HepG2 (cell line): ENCODE data around the gene PAQR7. TPM values are rescaled to one million over a fixed set of nuclear protein-coding genes. Genes with fewer than 3 reads are reported as not detected.
A peak's percentile ranks its signal among the peaks of the same experiment; 100 is the strongest.

Experiments used
- ATAC-seq: fragments of 200-7000 bp; cut with Tn5 transposase; 3 replicates; pipeline ENCODE4 v1.9.1; 2020; ENCODE audit warnings: mild to moderate bottlenecking, moderate library complexity
- BruUV-seq: library from RNA; stranded (reverse); fragments of 400-500 nt; replicated peaks from 2 replicates; lab custom pipeline; 2021; lab: Mats Ljungman, UMichigan
- CTCF ChIA-PET: fragments of 300-600 bp; formaldehyde crosslinking; extraction: SDS; loops from one replicate; lab custom pipeline; 2021; ENCODE audit warnings: low total read pairs, inconsistent platforms, low intra/inter-chr PET ratio; lab: Yijun Ruan, JAX
- POLR2A ChIA-PET: fragments of 350-600 bp; sonication (Branson Sonifier 250); formaldehyde crosslinking; loops from one replicate; lab custom pipeline; 2020; ENCODE audit warnings: antibody characterized with exemption, inconsistent platforms; lab: Yijun Ruan, JAX
- DNase-seq: peaks from one replicate; pipeline ENCODE4 v3.0.0-alpha.2; 2015; ENCODE audit warnings: low spot score
- FAIRE-seq: peaks from 3 replicates; lab custom pipeline; 2011; peaks lifted over from hg19 to GRCh38; lab: Jason Lieb, UNC
- H2AFZ ChIP-seq: one replicate; pipeline ENCODE4 v1.6.1; 2011; ENCODE audit warnings: low read length, inconsistent platforms
- H3K27ac ChIP-seq: fragments of 300-600 bp; 3 replicates; pipeline ENCODE4 v1.8.0; 2011; ENCODE audit warnings: mixed run types, mild to moderate bottlenecking, mixed read lengths, low read length, inconsistent platforms; ENCODE audit not compliant: insufficient read depth; ENCODE audit errors: extremely low read length
- H3K27me3 ChIP-seq, 2 experiments: fragments of 200-600 bp in 1 of 2; 2 replicates in 1 of 2; 3 replicates in 1 of 2; pipeline versions ENCODE4 v1.6.0 to v1.8.0; 2011; ENCODE audit warnings: low read length in 2 of 2, mild to moderate bottlenecking in 2 of 2, moderate library complexity in 2 of 2, inconsistent platforms in 1 of 2; ENCODE audit not compliant: insufficient read depth in 2 of 2, control insufficient read depth in 1 of 2
- H3K36me3 ChIP-seq, 2 experiments: fragments of 200-600 bp in 1 of 2; replicated peaks in 1 of 2; 2 replicates in 1 of 2; 3 replicates in 1 of 2; pipeline versions ENCODE4 v1.5.1 to v1.8.0; 2011; ENCODE audit warnings: low read length in 2 of 2, inconsistent platforms in 1 of 2; ENCODE audit not compliant: insufficient read depth in 2 of 2, control insufficient read depth in 1 of 2
- H3K4me1 ChIP-seq: 2 replicates; pipeline ENCODE4 v1.5.1; 2012; ENCODE audit warnings: low read length, inconsistent platforms; ENCODE audit not compliant: insufficient read depth
- H3K4me2 ChIP-seq: 2 replicates; pipeline ENCODE4 v1.6.0; 2011; ENCODE audit warnings: low read depth, low read length, inconsistent platforms
- H3K4me3 ChIP-seq, 3 experiments: fragments of 200-600 bp in 1 of 3; sonication (generic), shearing (Covaris generic) in 1 of 3; replicated peaks in 1 of 3; 2 replicates each; pipeline ENCODE4 v1.5.1; 2011 to 2016; ENCODE audit warnings: low read length in 3 of 3, inconsistent platforms in 2 of 3, low read depth in 2 of 3, mild to moderate bottlenecking in 2 of 3, control low read depth in 1 of 3, mixed read lengths in 1 of 3; ENCODE audit not compliant: insufficient read depth in 1 of 3
- H3K79me2 ChIP-seq: one replicate; pipeline ENCODE4 v1.6.1; 2011; ENCODE audit warnings: low read length, inconsistent platforms; ENCODE audit not compliant: insufficient read depth
- H3K9ac ChIP-seq: 2 replicates; pipeline ENCODE4 v1.6.0; 2011; ENCODE audit warnings: mild to moderate bottlenecking, low read depth, low read length, inconsistent platforms; ENCODE audit not compliant: insufficient read depth
- H3K9me3 ChIP-seq: 2 replicates; pipeline ENCODE4 v1.5.1; 2012; ENCODE audit warnings: mild to moderate bottlenecking, low read length
- H4K20me1 ChIP-seq: 2 replicates; pipeline ENCODE4 v1.6.0; 2011; ENCODE audit warnings: inconsistent platforms, mild to moderate bottlenecking, low read length, moderate library complexity; ENCODE audit not compliant: insufficient read depth
- ADNP ChIP-seq: sonication (generic); formaldehyde crosslinking; IDR thresholded peaks from 2 replicates; pipeline ENCODE4 v1.4.0; 2020; ENCODE audit warnings: missing genetic modification reagents
- NCOR1 ChIP-seq: fragments of 200-600 bp; sonication (generic); IDR thresholded peaks from 2 replicates; pipeline ENCODE4 v1.7.0; 2017; ENCODE audit warnings: antibody characterized with exemption, low read length, borderline replicate concordance
- SOX13 ChIP-seq, 3 experiments: fragments of 450-650 bp in 1 of 3; sonication (generic) in 1 of 3; formaldehyde crosslinking in 1 of 3; IDR thresholded peaks in 2 of 3; conservative IDR thresholded peaks in 1 of 3; 2 replicates each; pipeline versions ENCODE4 v1.5.0 to v1.6.1; 2016 to 2020; ENCODE audit warnings: antibody characterized with exemption in 1 of 3, mild to moderate bottlenecking in 1 of 3, missing compliant biosample characterization in 1 of 3, missing genetic modification reagents in 1 of 3, moderate library complexity in 1 of 3
- TMF1 ChIP-seq: sonication (generic); formaldehyde crosslinking; IDR thresholded peaks from 2 replicates; pipeline ENCODE4 v1.8.1; 2022; ENCODE audit warnings: low read depth, missing genetic modification reagents
- TSC22D2 ChIP-seq: sonication (generic); formaldehyde crosslinking; IDR thresholded peaks from 2 replicates; pipeline ENCODE4 v1.5.1; 2020; ENCODE audit warnings: missing genetic modification reagents, mild to moderate bottlenecking, borderline replicate concordance
- XRCC5 ChIP-seq: fragments of 200-400 bp; formaldehyde crosslinking; optimal IDR thresholded peaks from 2 replicates; pipeline ENCODE3; 2017; ENCODE audit warnings: mild to moderate bottlenecking, low read length
- ZNF451 ChIP-seq: sonication (generic); formaldehyde crosslinking; IDR thresholded peaks from 2 replicates; pipeline ENCODE4 v1.5.0; 2020; ENCODE audit warnings: mild to moderate bottlenecking, missing genetic modification reagents
- ZNF501 ChIP-seq: sonication (generic); formaldehyde crosslinking; IDR thresholded peaks from 2 replicates; pipeline ENCODE4 v1.5.1; 2020; ENCODE audit warnings: mild to moderate bottlenecking, moderate library complexity, missing genetic modification reagents
- ZNF768 ChIP-seq: sonication (generic); formaldehyde crosslinking; IDR thresholded peaks from 2 replicates; pipeline ENCODE4 v1.4.0; 2020; ENCODE audit warnings: missing genetic modification reagents
- WGBS: methylation state at CpG from one replicate; pipeline ENCODE4 v1.1.6; 2017; ENCODE audit warnings: low lambda C conversion rate; 5-methylcytosine and 5-hydroxymethylcytosine counted together
- in situ Hi-C: cut with HindIII; loops from 2 replicates; pipeline ENCODE4 v1.10.0; 2017; ENCODE audit warnings: low pct_unique_long_range_greater_than_20kb; ENCODE audit not compliant: extremely low pct_ligation_motif_present
- intact Hi-C: fragments of 100-400 bp; cut with micrococcal nuclease; formaldehyde crosslinking; loops from one replicate; pipeline ENCODE4 v1.10.0; 2022; ENCODE audit not compliant: unreplicated experiment
- polyA plus RNA-seq, 8 experiments: library from polyadenylated mRNA; depleted of rRNA in 3 of 8; stranded (reverse) in 7 of 8; unstranded in 1 of 8; fragments of >200 nt; fragmentation: Illumina TruSeq in 4 of 8; extraction: Trizol in 4 of 8; gene quantifications; 2 replicates each; pipeline versions ENCODE4 v1.2.1 to v1.2.3, GENCODE V29; 2011 to 2016; ENCODE audit warnings: low read depth in 4 of 8, missing spikeins in 1 of 8, mixed read lengths in 1 of 8; ENCODE audit not compliant: insufficient read depth in 1 of 8
- total RNA-seq, 5 experiments: library from RNA; depleted of rRNA; stranded (reverse); fragments of >200 nt; fragmentation: Illumina TruSeq; extraction: Trizol; gene quantifications; 2 replicates each; pipeline ENCODE4 v1.2.3, GENCODE V29; 2016; ENCODE audit warnings: low read depth in 1 of 5
- TF ChIP-seq, protein P1 (sequence below): sonication (generic); formaldehyde crosslinking; IDR thresholded peaks from 2 replicates; pipeline ENCODE4 v1.8.1; 2023; ENCODE audit warnings: mild to moderate bottlenecking, missing genetic modification reagents
- TF ChIP-seq, protein P2 (sequence below): sonication (generic); formaldehyde crosslinking; IDR thresholded peaks from 2 replicates; pipeline ENCODE4 v1.4.0; 2020; ENCODE audit warnings: mild to moderate bottlenecking, missing genetic modification reagents

The PAQR7 gene
- total and polyA plus RNA-seq, 2 of the 13 experiments (the other 11 are each of a cell fraction or from before 2014, with no cell fraction given), result 13.2 to 16.6 TPM

DNA sequence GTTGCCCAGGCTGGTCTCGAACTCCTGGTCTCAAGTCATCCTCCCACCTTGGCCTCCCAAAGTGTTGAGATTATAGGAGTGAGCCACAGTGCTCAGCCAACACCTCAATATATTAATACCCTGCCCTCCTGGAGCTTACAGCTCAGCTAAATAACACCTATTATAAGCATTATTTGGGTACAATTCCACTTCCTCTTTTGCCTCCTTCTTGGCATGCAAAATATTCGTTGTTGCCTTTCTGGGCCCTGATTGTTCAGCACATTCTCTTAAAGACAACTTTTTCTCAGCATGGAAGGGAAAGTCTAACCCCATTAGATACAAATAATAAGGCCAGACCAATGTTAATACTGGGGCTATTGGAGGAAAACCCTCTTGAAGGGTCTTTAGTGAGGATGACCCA, 2.8 kb downstream of the PAQR7 start:
- H3K79me2 ChIP-seq, result peaks cover 22% of the 10 kb centered on the region
- TF ChIP-seq TSC22D2, result 0 out of 2 replicates have a peak, but pooled peaks have one; percentile 4
- TF ChIP-seq TMF1 (CRISPR knock-in tag), result no peak
- FAIRE-seq, result no peak
- H3K27me3 ChIP-seq, result no peaks in the 10 kb centered on the region; a peak in 1 of 5 replicates
- intact Hi-C loops, result no loop called here
- H3K36me3 ChIP-seq, result no peaks in the 10 kb centered on the region
- no peak for ATAC-seq
- H3K4me2 ChIP-seq, result peak overlapping the region; percentile 81
- no peak for DNase-seq
- in situ Hi-C loops, result no loop called here
- H3K4me3 ChIP-seq, result no peak overlapping the region
- peaks cover 81% of the 10 kb centered on the region for H3K4me1 ChIP-seq
- 94% methylated on average over 2 of the region's 2 CpGs for WGBS
- H3K9me3 ChIP-seq, result no peaks in the 10 kb centered on the region
- H2AFZ ChIP-seq, result no peak overlapping the region
- H4K20me1 ChIP-seq, result no peaks in the 10 kb centered on the region
- H3K27ac ChIP-seq, result peak overlapping the region; percentile 28
- H3K9ac ChIP-seq, result no peak overlapping the region
- no TSS peak for BruUV-seq
- CTCF ChIA-PET, result no interaction called here
- POLR2A ChIA-PET, result interaction anchor here (1.2 kb wide), 1 partner anchor 11 kb away, joined by 4 read pairs; no protein-coding TSS in a partner anchor

DNA sequence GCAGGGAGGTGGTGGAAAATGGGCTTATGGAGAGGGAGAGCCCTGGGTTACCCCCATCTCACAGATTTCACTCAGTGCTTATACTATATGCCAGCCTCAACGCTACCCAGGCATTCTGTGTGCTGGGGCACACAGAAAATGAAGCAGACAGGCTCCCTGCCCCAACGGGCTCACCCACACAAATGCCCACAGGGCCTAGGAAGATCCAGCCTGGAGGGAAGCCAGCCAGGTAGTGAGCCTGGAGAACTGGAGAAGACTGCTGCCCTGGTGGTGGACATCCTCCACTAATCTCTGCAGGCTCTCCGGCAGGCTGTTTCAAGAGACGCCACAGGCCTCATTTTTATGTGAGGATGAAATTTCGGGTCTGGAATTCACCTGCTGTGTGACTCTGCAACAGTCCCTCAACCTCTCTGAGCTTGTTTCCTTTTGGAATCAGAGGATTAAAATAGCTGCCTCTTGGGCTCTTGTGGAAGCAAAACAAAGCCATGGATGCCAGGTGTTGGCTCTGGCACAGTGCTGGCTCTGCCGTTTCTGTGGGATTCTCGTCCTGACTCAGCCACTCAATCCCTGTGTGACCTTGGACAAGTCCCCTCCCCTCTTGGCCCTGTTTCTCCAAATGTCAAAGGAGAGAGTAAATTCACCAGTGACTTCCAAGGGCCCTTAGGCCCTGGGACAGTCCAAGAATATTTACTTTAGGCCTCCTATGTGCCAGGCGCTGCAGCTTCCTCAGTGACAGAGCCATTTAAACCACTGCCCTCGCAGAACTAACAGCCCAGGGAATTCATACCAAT, 3.6 kb downstream of the PAQR7 start:
- Histone ChIP-seq H3K27me3 (no peaks in the 10 kb centered on the region; a peak in 1 of 5 replicates), H3K4me1 (peaks cover 89% of the 10 kb centered on the region), H4K20me1 (no peaks in the 10 kb centered on the region), H3K4me2 (peak overlapping the region; percentile 81), H3K4me3 (peak overlapping the region; percentile 5 to 56 (median 31); a peak in 3 of 6 replicates), H3K9ac (peak overlapping the region; percentile 31), H3K27ac (peak overlapping the region; percentile 76), H3K9me3 (no peaks in the 10 kb centered on the region), H2AFZ (no peak overlapping the region), H3K36me3 (no peaks in the 10 kb centered on the region), H3K79me2 (peaks cover 22% of the 10 kb centered on the region)
- BruUV-seq, result no TSS peak
- no peak for FAIRE-seq
- 50% methylated on average over 9 of the region's 9 CpGs for WGBS
- ATAC-seq, result no peak
- no peak for DNase-seq
- ChIA-PET POLR2A (interaction anchor here (1.2 kb wide), 1 partner anchor 11 kb away, joined by 4 read pairs; no protein-coding TSS in a partner anchor), CTCF (no interaction called here)
- in situ Hi-C loops (no loop called here), intact Hi-C loops (no loop called here)
- TF ChIP-seq, protein P1, sequence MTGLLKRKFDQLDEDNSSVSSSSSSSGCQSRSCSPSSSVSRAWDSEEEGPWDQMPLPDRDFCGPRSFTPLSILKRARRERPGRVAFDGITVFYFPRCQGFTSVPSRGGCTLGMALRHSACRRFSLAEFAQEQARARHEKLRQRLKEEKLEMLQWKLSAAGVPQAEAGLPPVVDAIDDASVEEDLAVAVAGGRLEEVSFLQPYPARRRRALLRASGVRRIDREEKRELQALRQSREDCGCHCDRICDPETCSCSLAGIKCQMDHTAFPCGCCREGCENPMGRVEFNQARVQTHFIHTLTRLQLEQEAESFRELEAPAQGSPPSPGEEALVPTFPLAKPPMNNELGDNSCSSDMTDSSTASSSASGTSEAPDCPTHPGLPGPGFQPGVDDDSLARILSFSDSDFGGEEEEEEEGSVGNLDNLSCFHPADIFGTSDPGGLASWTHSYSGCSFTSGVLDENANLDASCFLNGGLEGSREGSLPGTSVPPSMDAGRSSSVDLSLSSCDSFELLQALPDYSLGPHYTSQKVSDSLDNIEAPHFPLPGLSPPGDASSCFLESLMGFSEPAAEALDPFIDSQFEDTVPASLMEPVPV (CRISPR knock-in tag), result 0 out of 2 replicates have a peak, but pooled peaks have one; percentile 42
- TF ChIP-seq XRCC5 (no peak), ZNF501 (CRISPR knock-in tag) (no peak), ADNP (CRISPR knock-in tag) (0 out of 2 replicates have a peak, but pooled peaks have one; percentile 26), ZNF451 (CRISPR knock-in tag) (no peak), NCOR1 (no peak), ZNF768 (CRISPR knock-in tag) (peak; percentile 100), SOX13 (IDR thresholded peaks at IDR 0.05) (no peak), SOX13 (CRISPR knock-in tag; conservative IDR thresholded peaks at IDR 0.05 in 1 of 2, IDR thresholded peaks at IDR 0.05 in 1 of 2) (no peak)
- TF ChIP-seq, protein P2, sequence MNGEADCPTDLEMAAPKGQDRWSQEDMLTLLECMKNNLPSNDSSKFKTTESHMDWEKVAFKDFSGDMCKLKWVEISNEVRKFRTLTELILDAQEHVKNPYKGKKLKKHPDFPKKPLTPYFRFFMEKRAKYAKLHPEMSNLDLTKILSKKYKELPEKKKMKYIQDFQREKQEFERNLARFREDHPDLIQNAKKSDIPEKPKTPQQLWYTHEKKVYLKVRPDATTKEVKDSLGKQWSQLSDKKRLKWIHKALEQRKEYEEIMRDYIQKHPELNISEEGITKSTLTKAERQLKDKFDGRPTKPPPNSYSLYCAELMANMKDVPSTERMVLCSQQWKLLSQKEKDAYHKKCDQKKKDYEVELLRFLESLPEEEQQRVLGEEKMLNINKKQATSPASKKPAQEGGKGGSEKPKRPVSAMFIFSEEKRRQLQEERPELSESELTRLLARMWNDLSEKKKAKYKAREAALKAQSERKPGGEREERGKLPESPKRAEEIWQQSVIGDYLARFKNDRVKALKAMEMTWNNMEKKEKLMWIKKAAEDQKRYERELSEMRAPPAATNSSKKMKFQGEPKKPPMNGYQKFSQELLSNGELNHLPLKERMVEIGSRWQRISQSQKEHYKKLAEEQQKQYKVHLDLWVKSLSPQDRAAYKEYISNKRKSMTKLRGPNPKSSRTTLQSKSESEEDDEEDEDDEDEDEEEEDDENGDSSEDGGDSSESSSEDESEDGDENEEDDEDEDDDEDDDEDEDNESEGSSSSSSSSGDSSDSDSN (CRISPR knock-in tag), result peak; percentile 25; the same call in 1 of the 2 replicates
